Measurements from ENCODE around the gene MMP25.
A peak's percentile ranks its signal among the peaks of the same experiment; 100 is the strongest.

- TF ChIP-seq POLR2A (IDR thresholded peaks at IDR 0.05): no peak
- peak in 4 of 6 experiments; percentile 26 to 38 (median 29) for TF ChIP-seq CTCF (IDR thresholded peaks at IDR 0.05)
Observed at GRCh38 chr16:3095869-3096268, 49.5 kb downstream of the MMP25 start.
